GM23338 (cell line): ENCODE results near the gene CALML3. TPM values are rescaled to one million over a fixed set of nuclear protein-coding genes. Genes with fewer than 3 reads are reported as not detected.

Experiments
- ATAC-seq: fragments of 200-7000 bp; cut with Tn5 transposase; 3 replicates; pipeline ENCODE4 v1.9.1; 2020
- DNase-seq: peaks from one replicate; pipeline ENCODE4 v3.0.0-alpha.2; 2015; ENCODE audit warnings: low spot score
- H2AFZ ChIP-seq: fragments of 200-600 bp; sonication (generic); 2 replicates; pipeline ENCODE4 v1.8.0; 2016; ENCODE audit warnings: antibody characterized with exemption, mild to moderate bottlenecking, moderate library complexity
- H3F3A ChIP-seq: fragments of 200-600 bp; sonication (generic); replicated peaks from 2 replicates; pipeline ENCODE4 v1.8.0; 2017; ENCODE audit warnings: antibody characterized with exemption, mixed run types, low read depth
- H3K27ac ChIP-seq: fragments of 200-600 bp; sonication (generic); 2 replicates; pipeline ENCODE4 v1.6.1; 2016; ENCODE audit warnings: low read depth
- H3K27me3 ChIP-seq: fragments of 200-600 bp; sonication (generic); 2 replicates; pipeline ENCODE4 v1.8.0; 2016; ENCODE audit warnings: mild to moderate bottlenecking, mixed run types, moderate library complexity; ENCODE audit not compliant: insufficient read depth
- H3K36me3 ChIP-seq: fragments of 200-600 bp; sonication (generic); 2 replicates; pipeline ENCODE4 v1.8.0; 2016; ENCODE audit warnings: mild to moderate bottlenecking; ENCODE audit not compliant: insufficient read depth
- H3K4me1 ChIP-seq: fragments of 200-600 bp; sonication (generic); 2 replicates; pipeline ENCODE4 v1.8.0; 2016; ENCODE audit warnings: mild to moderate bottlenecking, moderate library complexity; ENCODE audit not compliant: insufficient read depth
- H3K4me2 ChIP-seq: fragments of 200-600 bp; sonication (generic); 2 replicates; pipeline ENCODE4 v1.7.1; 2017; ENCODE audit warnings: mixed run types
- H3K4me3 ChIP-seq: fragments of 200-600 bp; sonication (generic); 2 replicates; pipeline ENCODE4 v1.6.1; 2016; ENCODE audit warnings: mixed run types
- H3K79me2 ChIP-seq: fragments of 200-600 bp; sonication (generic); replicated peaks from 2 replicates; pipeline ENCODE4 v1.8.0; 2017; ENCODE audit warnings: mild to moderate bottlenecking; ENCODE audit not compliant: insufficient read depth
- H3K9me2 ChIP-seq: fragments of 200-600 bp; sonication (generic); 2 replicates; pipeline ENCODE4 v1.8.0; 2017; ENCODE audit not compliant: insufficient read depth
- H4K20me1 ChIP-seq: fragments of 200-600 bp; sonication (generic); replicated peaks from 2 replicates; pipeline ENCODE4 v1.8.0; 2017; ENCODE audit warnings: mild to moderate bottlenecking; ENCODE audit not compliant: insufficient read depth
- H3K27ac Mint-ChIP-seq: 2 replicates; pipeline ENCODE4 v1.8.0; 2020; ENCODE audit warnings: inconsistent platforms, mild to moderate bottlenecking, moderate library complexity, mixed read lengths
- H3K27me3 Mint-ChIP-seq: 3 replicates; pipeline ENCODE4 v1.8.0; 2022; ENCODE audit warnings: low read depth, mild to moderate bottlenecking, moderate library complexity, mixed read lengths, inconsistent platforms; ENCODE audit not compliant: insufficient read depth, poor library complexity
- H3K36me3 Mint-ChIP-seq: 3 replicates; pipeline ENCODE4 v1.8.0; 2021; ENCODE audit warnings: low read depth, mild to moderate bottlenecking, inconsistent platforms, moderate library complexity, mixed read lengths
- H3K4me1 Mint-ChIP-seq: 3 replicates; pipeline ENCODE4 v1.8.0; 2020; ENCODE audit warnings: mild to moderate bottlenecking, inconsistent platforms, mixed read lengths
- H3K4me3 Mint-ChIP-seq: 3 replicates; pipeline ENCODE4 v1.8.0; 2021; ENCODE audit warnings: moderate library complexity, mild to moderate bottlenecking, inconsistent platforms, mixed read lengths
- H3K9me3 Mint-ChIP-seq: 3 replicates; pipeline ENCODE4 v1.8.0; 2020; ENCODE audit warnings: moderate library complexity, mild to moderate bottlenecking, inconsistent platforms, mixed read lengths
- CREB1 ChIP-seq: fragments of 250-450 bp; sonication (Bioruptor Pico); IDR thresholded peaks from 2 replicates; pipeline ENCODE4 v1.5.0; 2020; ENCODE audit warnings: low read depth, mild to moderate bottlenecking, moderate library complexity
- CTCF ChIP-seq, 2 experiments: fragments of 200-600 bp in 1 of 2; sonication (generic) in 1 of 2; conservative IDR thresholded peaks; 2 replicates each; pipeline versions ENCODE4 v1.5.1 to v1.6.1; 2016 to 2017; ENCODE audit warnings: antibody characterized with exemption in 2 of 2, low read depth in 2 of 2, mild to moderate bottlenecking in 2 of 2, moderate library complexity in 1 of 2
- EZH2 ChIP-seq: fragments of 200-600 bp; sonication (generic); IDR thresholded peaks from one replicate; pipeline ENCODE4 v1.8.0; 2017; ENCODE audit warnings: antibody characterized with exemption, mild to moderate bottlenecking, low read depth; ENCODE audit not compliant: unreplicated experiment
- EZH2phosphoT487 ChIP-seq: fragments of 200-600 bp; sonication (generic); IDR thresholded peaks from one replicate; pipeline ENCODE4 v1.8.1; 2018; ENCODE audit warnings: antibody characterized with exemption; ENCODE audit not compliant: unreplicated experiment
- JUNB ChIP-seq: IDR thresholded peaks from one replicate; pipeline ENCODE4 v1.6.1; 2016; ENCODE audit warnings: antibody characterized with exemption; ENCODE audit not compliant: unreplicated experiment
- NANOG ChIP-seq: IDR thresholded peaks from 2 replicates; pipeline ENCODE4 v1.6.1; 2016; ENCODE audit warnings: antibody characterized with exemption, borderline replicate concordance
- REST ChIP-seq: IDR thresholded peaks from one replicate; pipeline ENCODE4 v1.6.1; 2018; ENCODE audit warnings: antibody characterized with exemption; ENCODE audit not compliant: unreplicated experiment
- ZNF114 ChIP-seq: fragments of 250-450 bp; sonication (Bioruptor Pico); IDR thresholded peaks from 2 replicates; pipeline ENCODE4 v1.5.0; 2020; ENCODE audit warnings: mild to moderate bottlenecking, moderate library complexity
- ZNF331 ChIP-seq: fragments of 250-450 bp; sonication (Bioruptor Pico); IDR thresholded peaks from 2 replicates; pipeline ENCODE4 v1.5.0; 2020; ENCODE audit warnings: low read depth, mild to moderate bottlenecking, moderate library complexity
- polyA plus RNA-seq: library from polyadenylated mRNA; unstranded; fragments of >200 nt; fragmentation: Nextera tagmentation; extraction: Ambion mirVana; gene quantifications from 2 replicates; pipeline ENCODE4 v1.2.1, GENCODE V29; 2016
- total RNA-seq: library from RNA; depleted of rRNA; stranded (reverse); fragments of >200 nt; shearing (Covaris generic); gene quantifications from 2 replicates; pipeline ENCODE4 v1.2.3, GENCODE V29; 2014
- TF ChIP-seq, protein P1 (sequence below): IDR thresholded peaks from 2 replicates; pipeline ENCODE4 v1.6.1; 2016; ENCODE audit warnings: antibody characterized with exemption

The CALML3 gene
- total and polyA plus RNA-seq, 2 experiments from 2014 or later = not detected

DNA sequence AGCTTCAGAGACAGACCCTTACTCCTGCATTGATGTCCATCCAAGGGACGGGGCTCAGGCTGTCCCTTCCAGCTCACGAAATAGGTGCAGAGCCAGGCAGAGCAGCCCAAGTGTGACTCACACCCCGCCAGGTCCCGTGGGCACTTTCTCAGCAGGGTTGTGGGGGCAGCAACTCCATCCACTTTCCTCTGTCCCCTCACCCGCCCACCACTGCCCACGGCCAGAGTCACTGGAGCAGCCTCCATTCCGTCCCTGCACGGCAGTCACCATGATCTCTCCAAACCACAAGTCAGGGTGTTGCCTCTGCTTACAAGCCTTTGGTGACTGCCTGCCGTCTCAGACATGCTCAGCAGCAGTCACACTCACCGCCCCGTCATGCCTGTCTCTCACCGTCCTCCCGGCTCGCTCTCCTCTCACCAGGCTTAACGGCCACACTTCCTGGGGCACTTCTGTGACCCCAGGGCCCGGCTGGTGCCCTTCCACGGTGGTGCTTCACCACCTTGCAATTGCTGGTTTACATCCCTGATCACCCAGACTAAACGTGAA is 39.3 kb downstream of the CALML3 start:
- Mint-ChIP-seq H3K4me3 (no peak overlapping the region), H3K27me3 (peaks cover 6% of the 10 kb centered on the region), H3K36me3 (no peaks in the 10 kb centered on the region; the same call in 2 of the 3 replicates), H3K9me3 (no peaks in the 10 kb centered on the region), H3K27ac (no peak overlapping the region), H3K4me1 (peaks cover 17% of the 10 kb centered on the region)
- Histone ChIP-seq H3K27ac (no peak overlapping the region), H3K36me3 (no peaks in the 10 kb centered on the region), H3K4me1 (peaks cover 3% of the 10 kb centered on the region; the same call in 1 of the 2 replicates), H3K27me3 (no peaks in the 10 kb centered on the region), H3F3A (no peaks in the 10 kb centered on the region), H2AFZ (peak overlapping the region; percentile 72; the same call in 1 of the 2 replicates), H3K79me2 (no peaks in the 10 kb centered on the region), H3K4me2 (no peak overlapping the region), H4K20me1 (no peaks in the 10 kb centered on the region), H3K4me3 (no peak overlapping the region), H3K9me2 (no peaks in the 10 kb centered on the region)
- no peak for DNase-seq
- ATAC-seq = no peak
- TF ChIP-seq, protein P1, sequence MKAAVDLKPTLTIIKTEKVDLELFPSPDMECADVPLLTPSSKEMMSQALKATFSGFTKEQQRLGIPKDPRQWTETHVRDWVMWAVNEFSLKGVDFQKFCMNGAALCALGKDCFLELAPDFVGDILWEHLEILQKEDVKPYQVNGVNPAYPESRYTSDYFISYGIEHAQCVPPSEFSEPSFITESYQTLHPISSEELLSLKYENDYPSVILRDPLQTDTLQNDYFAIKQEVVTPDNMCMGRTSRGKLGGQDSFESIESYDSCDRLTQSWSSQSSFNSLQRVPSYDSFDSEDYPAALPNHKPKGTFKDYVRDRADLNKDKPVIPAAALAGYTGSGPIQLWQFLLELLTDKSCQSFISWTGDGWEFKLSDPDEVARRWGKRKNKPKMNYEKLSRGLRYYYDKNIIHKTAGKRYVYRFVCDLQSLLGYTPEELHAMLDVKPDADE = no peak

- H3K27ac ChIP-seq = no peak overlapping the region
- Mint-ChIP-seq H3K4me1 (peaks cover 15% of the 10 kb centered on the region), H3K4me3 (no peak overlapping the region), H3K9me3 (no peaks in the 10 kb centered on the region), H3K27ac (no peak overlapping the region), H3K27me3 (peaks cover 7% of the 10 kb centered on the region), H3K36me3 (no peaks in the 10 kb centered on the region; the same call in 2 of the 3 replicates)
- no peaks in the 10 kb centered on the region for H3K9me2 ChIP-seq
- no peak overlapping the region for H3K4me2 ChIP-seq
- peak overlapping the region; percentile 72 for H2AFZ ChIP-seq
- no peaks in the 10 kb centered on the region for H3K79me2 ChIP-seq
- no peaks in the 10 kb centered on the region for H4K20me1 ChIP-seq
- H3K36me3 ChIP-seq = no peaks in the 10 kb centered on the region
- H3K27me3 ChIP-seq = no peaks in the 10 kb centered on the region
- peaks cover 3% of the 10 kb centered on the region; the same call in 1 of the 2 replicates for H3K4me1 ChIP-seq
- no peaks in the 10 kb centered on the region for H3F3A ChIP-seq
- ATAC-seq (no peak), DNase-seq (no peak)
- no peak overlapping the region for H3K4me3 ChIP-seq
- TF ChIP-seq CTCF (conservative IDR thresholded peaks at IDR 0.05; ENCODE audit: low read depth in 2 of 2) (no peak), EZH2 (no peak), REST (no peak), EZH2phosphoT487 (no peak), CREB1 (CRISPR knock-in tag) (no peak), ZNF331 (no peak), NANOG (no peak), JUNB (no peak), ZNF114 (CRISPR knock-in tag) (no peak)
- TF ChIP-seq, protein P1 = no peak
Measured at GRCh38 chr10:5564537-5565204, 39.9 kb downstream of the CALML3 start.
